ENCODE results near the gene CAPN15.
"Not testable (repeated sequence)": the region's sequence is repeated elsewhere in the genome, so short reads cannot be mapped to it uniquely, and the experiment has no call there.

CAPN15 gene

GRCh38 chr16:527015-527903, at the start of gene CAPN15:
TSS of gene CAPN15 (plus strand) at chr16:527712. CDS start at chr16:546839, 19,127 bp downstream.
- peak; percentile 87 for DNase-seq (ENCODE audit: low read depth)

GRCh38 chr16:478287-478686, 49.2 kb upstream of the CAPN15 start:
- not testable (repeated sequence) for DNase-seq (ENCODE audit: low read depth)

GRCh38 chr16:482468-483185, 44.9 kb upstream of the CAPN15 start:
- DNase-seq (ENCODE audit: low read depth) = no peak

GRCh38 chr16:483341-484075, 44.0 kb upstream of the CAPN15 start:
- peak; percentile 51 for DNase-seq (ENCODE audit: low read depth)

- no peak for DNase-seq (ENCODE audit: low read depth)
These were observed 37.9 kb upstream of the CAPN15 start for GRCh38 chr16:489606-490005.

GRCh38 chr16:490768-491167, 36.7 kb upstream of the CAPN15 start:
- no peak for DNase-seq (ENCODE audit: low read depth)

GRCh38 chr16:491220-491919, 36.1 kb upstream of the CAPN15 start:
- no peak for DNase-seq (ENCODE audit: low read depth)

GRCh38 chr16:492211-492875, 35.2 kb upstream of the CAPN15 start:
- no peak for DNase-seq (ENCODE audit: low read depth)

GRCh38 chr16:494676-495075, 32.8 kb upstream of the CAPN15 start:
- not testable (repeated sequence) for DNase-seq (ENCODE audit: low read depth)

- DNase-seq (ENCODE audit: low read depth) = peak; percentile 50
These were observed 32.3 kb upstream of the CAPN15 start for GRCh38 chr16:495127-495748.

- no peak for DNase-seq (ENCODE audit: low read depth)
These were observed 31.2 kb upstream of the CAPN15 start for GRCh38 chr16:496097-496886.

GRCh38 chr16:497258-497657, 30.3 kb upstream of the CAPN15 start:
- DNase-seq (ENCODE audit: low read depth) = no peak

GRCh38 chr16:499924-500323, 27.6 kb upstream of the CAPN15 start:
- no peak for DNase-seq (ENCODE audit: low read depth)

- no peak for DNase-seq (ENCODE audit: low read depth)
These were observed 26.8 kb upstream of the CAPN15 start for GRCh38 chr16:500709-501108.

- no peak for DNase-seq (ENCODE audit: low read depth)
These were observed 25.2 kb upstream of the CAPN15 start for GRCh38 chr16:502179-502943.

- no peak for DNase-seq (ENCODE audit: low read depth)
These were observed 24.1 kb upstream of the CAPN15 start for GRCh38 chr16:503150-504071.

- DNase-seq (ENCODE audit: low read depth) = no peak
These were observed 21.9 kb upstream of the CAPN15 start for GRCh38 chr16:505479-506245.

GRCh38 chr16:506246-506546, 21.3 kb upstream of the CAPN15 start:
- DNase-seq (ENCODE audit: low read depth) = no peak
